ENCODE data around the gene GPC3. TPM values are rescaled to one million over a fixed set of nuclear protein-coding genes. Genes with fewer than 3 reads are reported as not detected.

GPC3 gene
- total and polyA plus RNA-seq, 2 donors (not counting 3 experiments of a cell fraction or from before 2014, with no cell fraction given), result not detected

GRCh38 chrX:133819546-133819945 lies 165.8 kb downstream of the GPC3 start:
- Histone ChIP-seq H2AFZ (ENCODE audit: low read depth, low read length) (no peak overlapping the region), H3K79me2 (ENCODE audit: control insufficient read depth, insufficient read depth, low read length) (no peaks in the 10 kb centered on the region), H3K9me1 (replicated peaks; ENCODE audit: control insufficient read depth, extremely low read depth, insufficient read depth, low read length) (no peaks in the 10 kb centered on the region), H3K36me3 (ENCODE audit: control insufficient read depth in 2 of 2, extremely low read depth in 1 of 2, insufficient read depth in 2 of 2, low read length in 2 of 2) (no peaks in the 10 kb centered on the region), H3K4me2 (ENCODE audit: insufficient read depth, low read length) (no peak overlapping the region), H3K9ac (replicated peaks; ENCODE audit: extremely low read depth, insufficient read depth, low read length) (no peak overlapping the region), H3K27ac (ENCODE audit: insufficient read depth, low read depth, low read length) (no peak overlapping the region), H3K9me3 (replicated peaks; ENCODE audit: control insufficient read depth, insufficient read depth, low read length) (no peaks in the 10 kb centered on the region), H3K4me3 (replicated peaks in 1 of 3; ENCODE audit: insufficient read depth in 1 of 3, low read depth in 1 of 3, low read length in 3 of 3) (no peak overlapping the region), H4K20me1 (replicated peaks; ENCODE audit: control insufficient read depth, extremely low read depth, insufficient read depth, low read length) (no peaks in the 10 kb centered on the region), H3K27me3 (ENCODE audit: control insufficient read depth in 2 of 2, insufficient read depth in 2 of 2, low read length in 2 of 2) (no peaks in the 10 kb centered on the region), H3K4me1 (ENCODE audit: control insufficient read depth, extremely low read depth, insufficient read depth, low read length) (no peaks in the 10 kb centered on the region)
- DNase-seq (ENCODE audit: low read depth, low spot score), result no peak
- TF ChIP-seq CTCF (IDR thresholded peaks at IDR 0.05; ENCODE audit: extremely low read depth in 1 of 2, insufficient read depth in 1 of 2, low read depth in 1 of 2, low read length in 2 of 2) (no peak), FOS (IDR thresholded peaks at IDR 0.05; ENCODE audit: borderline replicate concordance, insufficient read depth, low read length) (no peak), EZH2 (IDR thresholded peaks at IDR 0.05; ENCODE audit: borderline replicate concordance, low read depth, low read length, severe bottlenecking) (no peak), GATA2 (IDR thresholded peaks at IDR 0.05; ENCODE audit: insufficient read depth, insufficient read length, low read depth, low read length) (no peak), POLR2AphosphoS5 (IDR thresholded peaks at IDR 0.05; ENCODE audit: insufficient read depth, low read depth, low read length) (no peak), JUN (IDR thresholded peaks at IDR 0.05; ENCODE audit: borderline replicate concordance, insufficient read depth, insufficient read length, low read depth) (no peak), POLR2A (IDR thresholded peaks at IDR 0.05; ENCODE audit: low read depth, low read length) (no peak), MAX (IDR thresholded peaks at IDR 0.05; ENCODE audit: insufficient read depth, insufficient read length) (no peak), MYC (IDR thresholded peaks at IDR 0.05; ENCODE audit: low read depth, low read length) (no peak)
- ChIA-PET POLR2A (no interaction called here), CTCF (no interaction called here)
- no peak for FAIRE-seq
- dilution Hi-C loops (cut with MboI; ENCODE audit: extremely low pct_ligation_motif_present, low sequenced_read_pairs) (no loop called here), intact Hi-C loops (cut with micrococcal nuclease) (no loop called here)
- no TSS peak for BruUV-seq (replicated peaks)
